Measurements from ENCODE around the gene SOCS1. TPM values are rescaled to one million over a fixed set of nuclear protein-coding genes. Genes with fewer than 3 reads are reported as not detected.

The SOCS1 gene
- total RNA-seq, 1 donor from 2014 or later = 2.8 TPM

Other genes starting within 250 kb of the SOCS1 start
- gene TNP2, start 13.1 kb upstream of the SOCS1 start, total RNA-seq = not detected
- not detected for gene PRM3, start 17.4 kb upstream of the SOCS1 start, total RNA-seq
- gene PRM2, start 20.3 kb upstream of the SOCS1 start, total RNA-seq = not detected
- not detected for gene PRM1, start 25.1 kb upstream of the SOCS1 start, total RNA-seq
- 11.0 TPM for gene RMI2, start 89.3 kb upstream of the SOCS1 start, total RNA-seq

Measured in esophagus mucosa (tissue), 1 donor.